ENCODE measurements around the gene CMSS1. TPM values are rescaled to one million over a fixed set of nuclear protein-coding genes. Genes with fewer than 3 reads are reported as not detected.
A peak's percentile ranks its signal among the peaks of the same experiment; 100 is the strongest.

The CMSS1 gene
- total and polyA plus RNA-seq, 2 of the 13 experiments (the other 11 are each of a cell fraction or from before 2014, with no cell fraction given) = 6.4 to 48.7 TPM

DNA sequence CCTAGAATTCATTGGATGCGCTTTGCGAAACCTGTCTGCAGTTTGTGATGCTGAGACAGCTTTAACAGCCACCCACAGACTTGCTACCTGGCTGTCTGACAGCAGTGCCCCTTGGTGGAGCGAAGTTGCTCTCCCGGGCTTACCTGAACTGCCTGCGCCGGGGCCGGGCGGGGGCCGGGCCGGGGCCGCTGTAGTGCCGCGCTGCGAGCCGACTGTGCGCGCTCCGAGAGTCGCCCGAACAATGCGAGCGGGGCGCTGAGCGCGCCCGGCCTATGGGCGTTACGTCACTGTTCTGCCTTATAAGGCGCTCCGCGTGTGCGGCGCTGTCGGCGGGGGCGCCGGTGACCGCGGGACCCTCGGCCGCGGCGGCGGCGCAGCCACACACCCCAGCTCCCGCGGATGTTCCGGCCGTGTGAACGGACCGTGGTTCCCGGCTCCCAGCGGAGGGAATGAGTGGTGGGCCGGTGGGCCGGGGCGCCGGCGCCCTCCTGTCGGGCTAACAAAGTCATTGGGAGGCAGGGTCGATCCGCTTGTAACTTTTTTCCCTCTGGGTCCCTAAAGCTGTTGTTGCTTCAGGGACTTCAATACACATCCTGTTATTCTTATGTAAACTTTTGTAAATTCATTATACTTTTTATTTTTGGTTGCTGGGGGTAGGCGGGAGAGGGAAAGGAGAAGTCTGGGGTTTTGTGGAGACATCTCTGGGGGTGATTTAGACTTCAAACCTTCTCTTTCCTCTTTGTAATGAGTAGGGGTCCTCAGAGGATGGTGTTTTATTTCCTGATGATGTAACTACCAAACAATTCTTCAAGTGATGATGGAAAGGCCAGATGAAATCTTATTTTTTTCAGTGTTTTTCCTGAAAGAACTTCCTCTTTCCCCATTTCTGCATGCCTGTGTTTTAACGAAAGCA, 58.5 kb downstream of the CMSS1 start (continued):
- no peak for TF ChIP-seq SP5 (CRISPR knock-in tag; IDR thresholded peaks at IDR 0.05; ENCODE audit: borderline replicate concordance, low read depth)
- TF ChIP-seq KDM5B (CRISPR knock-in tag; IDR thresholded peaks at IDR 0.05; ENCODE audit: borderline replicate concordance) = peak; percentile 94
- TF ChIP-seq, protein P1, sequence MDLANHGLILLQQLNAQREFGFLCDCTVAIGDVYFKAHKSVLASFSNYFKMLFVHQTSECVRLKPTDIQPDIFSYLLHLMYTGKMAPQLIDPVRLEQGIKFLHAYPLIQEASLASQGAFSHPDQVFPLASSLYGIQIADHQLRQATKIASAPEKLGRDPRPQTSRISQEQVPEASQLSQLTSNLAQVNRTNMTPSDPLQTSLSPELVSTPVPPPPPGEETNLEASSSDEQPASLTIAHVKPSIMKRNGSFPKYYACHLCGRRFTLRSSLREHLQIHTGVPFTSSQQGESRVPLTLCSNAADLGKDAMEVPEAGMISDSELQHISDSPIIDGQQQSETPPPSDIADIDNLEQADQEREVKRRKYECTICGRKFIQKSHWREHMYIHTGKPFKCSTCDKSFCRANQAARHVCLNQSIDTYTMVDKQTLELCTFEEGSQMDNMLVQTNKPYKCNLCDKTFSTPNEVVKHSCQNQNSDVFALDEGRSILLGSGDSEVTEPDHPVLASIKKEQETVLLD (CRISPR knock-in tag; IDR thresholded peaks at IDR 0.05; ENCODE audit: low read depth) = peak; percentile 27; the same call in 1 of the 2 replicates
- no peak for TF ChIP-seq ZNF292 (CRISPR knock-in tag; IDR thresholded peaks at IDR 0.05; ENCODE audit: borderline replicate concordance, low read depth)
- TF ChIP-seq TMF1 (CRISPR knock-in tag; IDR thresholded peaks at IDR 0.05; ENCODE audit: low read depth) = no peak
- TF ChIP-seq ZFP36 (IDR thresholded peaks at IDR 0.05; ENCODE audit: borderline replicate concordance, low read depth, low read length, partially characterized antibody) = no peak
- TF ChIP-seq CHCHD3 (CRISPR knock-in tag; IDR thresholded peaks at IDR 0.05) = 0 out of 2 replicates have a peak, but pooled peaks have one; percentile 48
- TF ChIP-seq ZSCAN9 (CRISPR knock-in tag; IDR thresholded peaks at IDR 0.05; ENCODE audit: borderline replicate concordance) = peak; percentile 59; the same call in 1 of the 2 replicates
- no peak for TF ChIP-seq SMARCC2 (IDR thresholded peaks at IDR 0.05)
- TF ChIP-seq FOXJ3 (CRISPR knock-in tag; IDR thresholded peaks at IDR 0.05; ENCODE audit: borderline replicate concordance) = no peak
- TF ChIP-seq ZNF766 (CRISPR knock-in tag; IDR thresholded peaks at IDR 0.05; ENCODE audit: borderline replicate concordance) = peak; percentile 97
- TF ChIP-seq, protein P2, sequence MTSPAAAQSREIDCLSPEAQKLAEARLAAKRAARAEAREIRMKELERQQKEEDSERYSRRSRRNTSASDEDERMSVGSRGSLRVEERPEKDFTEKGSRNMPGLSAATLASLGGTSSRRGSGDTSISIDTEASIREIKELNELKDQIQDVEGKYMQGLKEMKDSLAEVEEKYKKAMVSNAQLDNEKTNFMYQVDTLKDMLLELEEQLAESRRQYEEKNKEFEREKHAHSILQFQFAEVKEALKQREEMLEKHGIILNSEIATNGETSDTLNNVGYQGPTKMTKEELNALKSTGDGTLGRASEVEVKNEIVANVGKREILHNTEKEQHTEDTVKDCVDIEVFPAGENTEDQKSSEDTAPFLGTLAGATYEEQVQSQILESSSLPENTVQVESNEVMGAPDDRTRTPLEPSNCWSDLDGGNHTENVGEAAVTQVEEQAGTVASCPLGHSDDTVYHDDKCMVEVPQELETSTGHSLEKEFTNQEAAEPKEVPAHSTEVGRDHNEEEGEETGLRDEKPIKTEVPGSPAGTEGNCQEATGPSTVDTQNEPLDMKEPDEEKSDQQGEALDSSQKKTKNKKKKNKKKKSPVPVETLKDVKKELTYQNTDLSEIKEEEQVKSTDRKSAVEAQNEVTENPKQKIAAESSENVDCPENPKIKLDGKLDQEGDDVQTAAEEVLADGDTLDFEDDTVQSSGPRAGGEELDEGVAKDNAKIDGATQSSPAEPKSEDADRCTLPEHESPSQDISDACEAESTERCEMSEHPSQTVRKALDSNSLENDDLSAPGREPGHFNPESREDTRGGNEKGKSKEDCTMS (CRISPR knock-in tag; conservative IDR thresholded peaks at IDR 0.05) = no peak
- TF ChIP-seq, protein P3, sequence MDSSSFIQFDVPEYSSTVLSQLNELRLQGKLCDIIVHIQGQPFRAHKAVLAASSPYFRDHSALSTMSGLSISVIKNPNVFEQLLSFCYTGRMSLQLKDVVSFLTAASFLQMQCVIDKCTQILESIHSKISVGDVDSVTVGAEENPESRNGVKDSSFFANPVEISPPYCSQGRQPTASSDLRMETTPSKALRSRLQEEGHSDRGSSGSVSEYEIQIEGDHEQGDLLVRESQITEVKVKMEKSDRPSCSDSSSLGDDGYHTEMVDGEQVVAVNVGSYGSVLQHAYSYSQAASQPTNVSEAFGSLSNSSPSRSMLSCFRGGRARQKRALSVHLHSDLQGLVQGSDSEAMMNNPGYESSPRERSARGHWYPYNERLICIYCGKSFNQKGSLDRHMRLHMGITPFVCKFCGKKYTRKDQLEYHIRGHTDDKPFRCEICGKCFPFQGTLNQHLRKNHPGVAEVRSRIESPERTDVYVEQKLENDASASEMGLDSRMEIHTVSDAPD (CRISPR knock-in tag; IDR thresholded peaks at IDR 0.05) = no peak
- TF ChIP-seq, protein P4, sequence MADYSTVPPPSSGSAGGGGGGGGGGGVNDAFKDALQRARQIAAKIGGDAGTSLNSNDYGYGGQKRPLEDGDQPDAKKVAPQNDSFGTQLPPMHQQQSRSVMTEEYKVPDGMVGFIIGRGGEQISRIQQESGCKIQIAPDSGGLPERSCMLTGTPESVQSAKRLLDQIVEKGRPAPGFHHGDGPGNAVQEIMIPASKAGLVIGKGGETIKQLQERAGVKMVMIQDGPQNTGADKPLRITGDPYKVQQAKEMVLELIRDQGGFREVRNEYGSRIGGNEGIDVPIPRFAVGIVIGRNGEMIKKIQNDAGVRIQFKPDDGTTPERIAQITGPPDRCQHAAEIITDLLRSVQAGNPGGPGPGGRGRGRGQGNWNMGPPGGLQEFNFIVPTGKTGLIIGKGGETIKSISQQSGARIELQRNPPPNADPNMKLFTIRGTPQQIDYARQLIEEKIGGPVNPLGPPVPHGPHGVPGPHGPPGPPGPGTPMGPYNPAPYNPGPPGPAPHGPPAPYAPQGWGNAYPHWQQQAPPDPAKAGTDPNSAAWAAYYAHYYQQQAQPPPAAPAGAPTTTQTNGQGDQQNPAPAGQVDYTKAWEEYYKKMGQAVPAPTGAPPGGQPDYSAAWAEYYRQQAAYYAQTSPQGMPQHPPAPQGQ (CRISPR knock-in tag; IDR thresholded peaks at IDR 0.05; ENCODE audit: borderline replicate concordance) = no peak
- peak; percentile 53; the same call in 1 of the 2 replicates for TF ChIP-seq ZNF263 (CRISPR knock-in tag; IDR thresholded peaks at IDR 0.05)
- TF ChIP-seq ERF (CRISPR knock-in tag; IDR thresholded peaks at IDR 0.05) = peak; percentile 97
- TF ChIP-seq ZNF883 (CRISPR knock-in tag; IDR thresholded peaks at IDR 0.05; ENCODE audit: not compliant biosample characterization) = peak; percentile 73
- peak; percentile 73; the same call in 1 of the 2 replicates for TF ChIP-seq ZFP37 (CRISPR knock-in tag; IDR thresholded peaks at IDR 0.05; ENCODE audit: borderline replicate concordance)
- no peak for TF ChIP-seq KLF13 (CRISPR knock-in tag; IDR thresholded peaks at IDR 0.05)
- peak; percentile 69 for TF ChIP-seq YY1 (IDR thresholded peaks at IDR 0.05; ENCODE audit: insufficient read depth, insufficient replicate concordance, low read depth, low read length)
- no peak for TF ChIP-seq IKZF4 (CRISPR knock-in tag; IDR thresholded peaks at IDR 0.05; ENCODE audit: borderline replicate concordance, low read depth, not compliant biosample characterization)

All from HepG2 (cell line).